T-cell (primary cell): Measurements from ENCODE around the gene CHST9. TPM values are rescaled to one million over a fixed set of nuclear protein-coding genes. Genes with fewer than 3 reads are reported as not detected.

Experiments
- ATAC-seq, 4 experiments: fragments of 200-7000 bp in 3 of 4; fragments of 150-1000 bp in 1 of 4; cut with Tn5 transposase; replicated peaks in 1 of 4; 1 replicate in 3 of 4; 2 replicates in 1 of 4; pipeline ENCODE4 v1.10.0; 2021; ENCODE audit warnings: moderate library complexity in 3 of 4, mild to moderate bottlenecking in 2 of 4, moderate number of reproducible peaks in 1 of 4
- CTCF ChIA-PET, 2 donors: fragments of 300-600 bp; sonication (Branson Sonifier 250); formaldehyde crosslinking; loops; one replicate each; lab custom pipeline; 2022; ENCODE audit warnings: antibody characterized with exemption in 2 of 2; lab: Charles Lee
- POLR2A ChIA-PET, 2 donors: fragments of 300-600 bp; sonication (Branson Sonifier 250); formaldehyde crosslinking; loops; one replicate each; lab custom pipeline; 2022; ENCODE audit warnings: antibody characterized with exemption in 2 of 2; lab: Charles Lee
- DNase-seq, 35 experiments: peaks; one replicate each; pipeline versions ENCODE4 v3.0.0 to v3.0.0-alpha.2; 2013 to 2023
- H3K27ac ChIP-seq: one replicate; pipeline ENCODE4 v1.5.1; 2013; ENCODE audit warnings: low read length
- H3K27me3 ChIP-seq, 2 experiments: replicated peaks in 1 of 2; 1 replicate in 1 of 2; 2 replicates in 1 of 2; pipeline versions ENCODE4 v1.6.1 to v1.7.0; 2013; ENCODE audit warnings: low read length in 1 of 2, mixed read lengths in 1 of 2; ENCODE audit not compliant: control insufficient read depth in 2 of 2, insufficient read depth in 2 of 2; ENCODE audit errors: extremely low read depth in 1 of 2
- H3K36me3 ChIP-seq, 2 donors: 1 replicate in 1 of 2; 2 replicates in 1 of 2; pipeline versions ENCODE4 v1.6.1 to v1.7.0; 2013; ENCODE audit warnings: low read length in 1 of 2; ENCODE audit not compliant: control insufficient read depth in 2 of 2, insufficient read depth in 1 of 2; ENCODE audit errors: extremely low read depth in 1 of 2
- H3K4me1 ChIP-seq, 2 experiments: 1 replicate in 1 of 2; 2 replicates in 1 of 2; pipeline versions ENCODE4 v1.6.1 to v1.7.0; 2013; ENCODE audit warnings: low read length in 2 of 2, mixed read lengths in 1 of 2; ENCODE audit not compliant: insufficient read depth in 2 of 2, control insufficient read depth in 1 of 2; ENCODE audit errors: extremely low read depth in 1 of 2
- H3K4me3 ChIP-seq, 2 donors: 1 replicate in 1 of 2; 2 replicates in 1 of 2; pipeline versions ENCODE4 v1.5.1 to v1.7.0; 2013; ENCODE audit warnings: mild to moderate bottlenecking in 2 of 2, low read length in 1 of 2, moderate library complexity in 1 of 2; ENCODE audit not compliant: control insufficient read depth in 1 of 2; ENCODE audit errors: extremely low read depth in 1 of 2
- H3K9me3 ChIP-seq: 2 replicates; pipeline ENCODE4 v1.7.0; 2013
- H3K27ac Mint-ChIP-seq, 2 donors: one replicate each; pipeline ENCODE4 v1.8.0; 2020 to 2021; ENCODE audit warnings: mild to moderate bottlenecking in 2 of 2, mixed read lengths in 2 of 2
- H3K27me3 Mint-ChIP-seq, 2 donors: one replicate each; pipeline ENCODE4 v1.8.0; 2021 to 2022; ENCODE audit warnings: mixed read lengths in 2 of 2
- H3K36me3 Mint-ChIP-seq: one replicate; pipeline ENCODE4 v1.8.0; 2021; ENCODE audit warnings: mixed read lengths
- H3K4me1 Mint-ChIP-seq, 3 donors: one replicate each; pipeline ENCODE4 v1.8.0; 2020 to 2022; ENCODE audit warnings: mixed read lengths in 3 of 3, mild to moderate bottlenecking in 1 of 3
- H3K4me3 Mint-ChIP-seq, 3 donors: one replicate each; pipeline ENCODE4 v1.8.0; 2020 to 2022; ENCODE audit warnings: mild to moderate bottlenecking in 3 of 3, mixed read lengths in 3 of 3, moderate library complexity in 3 of 3
- H3K9me3 Mint-ChIP-seq, 3 donors: one replicate each; pipeline ENCODE4 v1.8.0; 2020 to 2022; ENCODE audit warnings: mixed read lengths in 3 of 3
- WGBS: methylation state at CpG from one replicate; pipeline ENCODE4 v1.1.5; 2013; ENCODE audit warnings: missing lambda C conversion rate; ENCODE audit not compliant: insufficient coverage; 5-methylcytosine and 5-hydroxymethylcytosine counted together
- total RNA-seq, 35 experiments: library from RNA in 6 of 35; stranded (reverse) in 6 of 35; fragments of 120-200 nt in 1 of 35; gene quantifications; one replicate each; pipeline versions ENCODE4 v1.2.1 to v1.2.4 and lab custom pipeline; 2013 to 2026

Gene CHST9
- total RNA-seq, 5 donors from 2014 or later (not counting 1 experiment from before 2014, with no cell fraction given) = not detected

GRCh38 chr18:27057519-27058234 is 127.4 kb downstream of the CHST9 start:
- no CpG with 5 or more reads among the region's 11 CpGs for WGBS
- Histone ChIP-seq H3K4me1 (no peaks in the 10 kb centered on the region), H3K27me3 (no peaks in the 10 kb centered on the region), H3K4me3 (no peak overlapping the region), H3K27ac (no peak overlapping the region), H3K36me3 (no peaks in the 10 kb centered on the region), H3K9me3 (no peaks in the 10 kb centered on the region)
- no peak for DNase-seq
- CTCF ChIA-PET = no interaction called here
- no peak for ATAC-seq
- POLR2A ChIA-PET = no interaction called here
- peaks cover 2 to 8% (median 4%) of the 10 kb centered on the region in 3 donors for H3K9me3 Mint-ChIP-seq
- H3K4me1 Mint-ChIP-seq = no peaks in the 10 kb centered on the region
- H3K27me3 Mint-ChIP-seq = no peaks in the 10 kb centered on the region
- no peak overlapping the region for H3K4me3 Mint-ChIP-seq
- no peak overlapping the region for H3K27ac Mint-ChIP-seq
- no peaks in the 10 kb centered on the region for H3K36me3 Mint-ChIP-seq

GRCh38 chr18:27054926-27055325 is 130.2 kb downstream of the CHST9 start:
- Histone ChIP-seq H3K9me3 (no peaks in the 10 kb centered on the region), H3K4me1 (no peaks in the 10 kb centered on the region), H3K4me3 (no peak overlapping the region), H3K36me3 (no peaks in the 10 kb centered on the region), H3K27me3 (no peaks in the 10 kb centered on the region), H3K27ac (no peak overlapping the region)
- POLR2A ChIA-PET = no interaction called here
- no CpG with 5 or more reads among the region's 3 CpGs for WGBS
- peaks cover 2 to 9% (median 8%) of the 10 kb centered on the region in 3 donors for H3K9me3 Mint-ChIP-seq
- no peak for ATAC-seq
- no peak overlapping the region for H3K4me3 Mint-ChIP-seq
- DNase-seq = no peak
- no peaks in the 10 kb centered on the region for H3K4me1 Mint-ChIP-seq
- H3K36me3 Mint-ChIP-seq = no peaks in the 10 kb centered on the region
- no peak overlapping the region for H3K27ac Mint-ChIP-seq
- no peaks in the 10 kb centered on the region for H3K27me3 Mint-ChIP-seq
- CTCF ChIA-PET = no interaction called here

- H3K27ac ChIP-seq = no peak overlapping the region
- POLR2A ChIA-PET = no interaction called here
- no peak for ATAC-seq
Observed at GRCh38 chr18:27049969-27050368, 135.1 kb downstream of the CHST9 start.

GRCh38 chr18:27045342-27045741 is 139.8 kb downstream of the CHST9 start:
- H3K4me3 ChIP-seq = no peak overlapping the region
- H3K27ac ChIP-seq = no peak overlapping the region
- Mint-ChIP-seq H3K9me3 (peaks cover 6 to 34% (median 22%) of the 10 kb centered on the region in 3 donors), H3K27ac (no peak overlapping the region), H3K4me3 (no peak overlapping the region), H3K4me1 (no peaks in the 10 kb centered on the region), H3K36me3 (no peaks in the 10 kb centered on the region), H3K27me3 (no peaks in the 10 kb centered on the region)
- H3K4me1 ChIP-seq = no peaks in the 10 kb centered on the region
- no peak for DNase-seq
- POLR2A ChIA-PET = no interaction called here
- CTCF ChIA-PET = no interaction called here
- no peak for ATAC-seq
- H3K27me3 ChIP-seq = peaks cover 0 to 2% of the 10 kb centered on the region in 2 experiments
- H3K36me3 ChIP-seq = no peaks in the 10 kb centered on the region
- no peaks in the 10 kb centered on the region for H3K9me3 ChIP-seq
- WGBS = no CpG with 5 or more reads among the region's 3 CpGs

More at GRCh38 chr18:27049969-27050368, 135.1 kb downstream of the CHST9 start:
- no peaks in the 10 kb centered on the region for H3K27me3 ChIP-seq
- H3K4me1 ChIP-seq = no peaks in the 10 kb centered on the region
- no peak for DNase-seq
- no peaks in the 10 kb centered on the region for H3K9me3 ChIP-seq
- CTCF ChIA-PET = no interaction called here
- Mint-ChIP-seq H3K4me1 (no peaks in the 10 kb centered on the region), H3K27ac (no peak overlapping the region), H3K9me3 (peaks cover 5 to 23% (median 21%) of the 10 kb centered on the region in 3 donors), H3K27me3 (no peaks in the 10 kb centered on the region), H3K36me3 (no peaks in the 10 kb centered on the region), H3K4me3 (no peak overlapping the region)
- H3K4me3 ChIP-seq = no peak overlapping the region
- no peaks in the 10 kb centered on the region for H3K36me3 ChIP-seq
- 87% methylated on average over 2 of the region's 4 CpGs for WGBS

- Mint-ChIP-seq H3K9me3 (peaks cover 3 to 20% (median 8%) of the 10 kb centered on the region in 3 donors), H3K27me3 (no peaks in the 10 kb centered on the region), H3K27ac (no peak overlapping the region), H3K4me1 (no peaks in the 10 kb centered on the region), H3K36me3 (no peaks in the 10 kb centered on the region), H3K4me3 (no peak overlapping the region)
- POLR2A ChIA-PET = no interaction called here
- ATAC-seq (no peak), DNase-seq (no peak)
- H3K36me3 ChIP-seq = no peaks in the 10 kb centered on the region
- H3K27ac ChIP-seq = no peak overlapping the region
- H3K4me3 ChIP-seq = no peak overlapping the region
- H3K9me3 ChIP-seq = no peaks in the 10 kb centered on the region
- CTCF ChIA-PET = no interaction called here
- no peaks in the 10 kb centered on the region for H3K4me1 ChIP-seq
- peaks cover 0 to 2% of the 10 kb centered on the region in 2 experiments for H3K27me3 ChIP-seq
Observed at GRCh38 chr18:27042177-27042576, 142.9 kb downstream of the CHST9 start.

GRCh38 chr18:27040796-27041195 is 144.3 kb downstream of the CHST9 start:
- H3K9me3 Mint-ChIP-seq = peaks cover 8 to 20% (median 9%) of the 10 kb centered on the region in 3 donors

More at GRCh38 chr18:27040796-27041195, 144.3 kb downstream of the CHST9 start:
- Mint-ChIP-seq H3K4me1 (no peaks in the 10 kb centered on the region), H3K27ac (no peak overlapping the region), H3K27me3 (no peaks in the 10 kb centered on the region), H3K36me3 (no peaks in the 10 kb centered on the region), H3K4me3 (no peak overlapping the region)
- WGBS = no CpG with 5 or more reads among the region's 2 CpGs
- ATAC-seq (no peak), DNase-seq (no peak)
- H3K4me1 ChIP-seq = no peaks in the 10 kb centered on the region
- H3K9me3 ChIP-seq = no peaks in the 10 kb centered on the region
- ChIA-PET POLR2A (no interaction called here), CTCF (no interaction called here)
- H3K27me3 ChIP-seq = peaks cover 0 to 2% of the 10 kb centered on the region in 2 experiments
- no peaks in the 10 kb centered on the region for H3K36me3 ChIP-seq
- H3K4me3 ChIP-seq = no peak overlapping the region
- H3K27ac ChIP-seq = no peak overlapping the region
